Measurements from ENCODE around the gene GTF3C5.

GTF3C5 gene

GRCh38 chr9:133031130-133031422 lies 279 bp downstream of the GTF3C5 start:
- DNase-seq (ENCODE audit: low spot score) = no peak

- DNase-seq (ENCODE audit: low spot score) = no peak
Measured at GRCh38 chr9:133031496-133031911, 707 bp downstream of the GTF3C5 start.

DNA sequence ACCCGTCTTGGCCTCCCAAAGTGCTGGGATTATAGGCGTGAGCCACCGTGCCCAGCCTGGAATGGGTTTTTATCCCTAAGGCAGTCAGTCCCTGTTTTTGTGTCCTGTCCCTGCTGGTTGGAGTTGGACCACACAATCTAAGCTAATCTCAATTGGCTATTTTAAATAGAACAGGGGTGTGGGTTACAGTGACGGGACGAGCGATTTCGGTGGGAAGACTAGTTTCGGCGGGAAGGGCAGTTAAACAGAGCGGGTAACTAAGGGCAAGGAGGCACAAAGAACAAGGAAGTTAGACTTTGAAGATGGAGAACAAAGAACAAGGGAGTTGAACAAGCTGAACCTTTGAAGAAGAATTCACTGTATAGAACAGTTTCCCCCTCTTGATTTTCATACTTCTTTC lies 1.4 kb downstream of the GTF3C5 start:
- DNase-seq (ENCODE audit: low spot score) = no peak

DNA sequence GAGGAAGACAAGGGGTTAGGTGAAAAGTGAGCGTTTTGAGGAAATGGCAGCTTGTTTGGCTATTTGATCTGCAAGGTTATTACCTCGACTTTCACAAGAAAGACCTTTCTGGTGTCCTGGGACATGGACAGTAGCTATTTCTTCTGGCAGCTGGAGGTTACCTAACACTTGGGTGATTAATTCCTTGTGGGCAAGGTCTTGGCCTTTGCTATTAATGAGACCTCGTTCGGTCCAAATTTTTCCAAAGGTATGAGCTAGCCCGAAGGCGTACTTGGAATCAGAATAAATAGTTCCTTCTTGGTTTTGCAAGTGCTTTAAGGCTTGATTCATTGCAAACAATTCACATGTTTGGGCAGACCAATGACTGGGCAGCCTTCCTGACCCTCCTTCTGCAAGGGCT lies 4.9 kb downstream of the GTF3C5 start:
- DNase-seq (ENCODE audit: low spot score) = no peak

DNA sequence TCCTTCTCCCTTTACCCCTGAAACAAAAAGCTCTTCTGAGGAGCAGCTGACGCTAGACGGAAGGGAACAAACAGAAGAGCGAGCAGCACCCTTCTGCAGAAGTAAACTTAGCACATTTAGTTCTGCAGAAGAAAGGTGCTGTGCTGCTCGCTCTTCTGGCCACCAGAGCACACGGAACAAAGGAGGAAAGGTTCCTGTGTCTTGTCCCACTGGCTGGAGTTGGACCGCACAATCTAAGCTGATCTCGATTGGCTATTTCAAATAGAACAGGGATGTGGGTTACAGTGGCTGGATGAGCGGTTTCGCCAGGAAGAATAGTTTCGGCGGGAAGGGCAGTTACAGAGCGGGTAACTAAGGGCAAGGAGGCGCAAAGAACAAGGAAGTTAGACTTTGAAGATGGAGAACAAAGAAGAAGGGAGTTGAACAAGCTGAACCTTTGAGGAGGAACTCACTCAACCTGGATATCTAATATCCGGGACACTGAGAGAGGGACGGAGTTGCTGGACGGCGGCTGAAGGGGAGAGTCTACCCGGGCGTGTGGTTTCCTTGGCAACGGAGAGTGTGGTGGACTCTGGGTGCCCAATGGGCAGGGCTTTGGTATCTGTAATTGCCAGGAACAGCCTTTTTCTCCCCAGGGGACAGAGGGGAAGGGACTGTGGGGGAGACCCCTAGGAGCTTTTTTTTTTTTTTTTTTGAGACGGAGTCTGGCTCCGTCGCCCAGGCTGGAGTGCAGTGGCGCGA lies 7.1 kb downstream of the GTF3C5 start:
- DNase-seq (ENCODE audit: low spot score) = no peak

DNA sequence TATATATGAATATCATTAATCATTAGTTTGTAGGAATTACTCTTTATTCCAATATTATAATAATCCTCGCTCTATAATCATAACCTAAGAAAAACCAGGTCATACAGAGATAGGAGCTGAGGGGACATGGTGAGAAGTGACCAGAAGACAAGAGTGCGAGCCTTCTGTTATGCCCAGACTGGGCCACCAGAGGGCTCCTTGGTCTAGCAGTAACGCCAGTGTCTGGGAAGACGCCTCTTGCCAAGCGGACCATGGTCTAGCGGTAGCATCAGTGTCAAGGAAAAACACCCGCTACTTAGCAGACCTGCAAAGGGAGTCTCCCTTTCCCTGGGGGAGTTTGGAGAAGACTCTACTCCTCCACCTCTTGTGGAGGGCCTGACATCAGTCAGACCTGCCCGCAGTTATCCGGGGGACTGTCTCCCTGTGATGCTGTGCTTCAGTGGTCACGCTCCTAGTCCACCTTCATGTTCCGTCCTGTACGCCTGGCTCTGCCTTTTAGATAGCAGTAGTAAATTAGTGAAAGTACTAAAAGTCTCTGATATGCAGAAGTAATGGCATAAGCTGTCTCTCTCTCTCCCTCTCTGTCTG lies 10.2 kb downstream of the GTF3C5 start:
- DNase-seq (ENCODE audit: low spot score) = peak; percentile 50

DNA sequence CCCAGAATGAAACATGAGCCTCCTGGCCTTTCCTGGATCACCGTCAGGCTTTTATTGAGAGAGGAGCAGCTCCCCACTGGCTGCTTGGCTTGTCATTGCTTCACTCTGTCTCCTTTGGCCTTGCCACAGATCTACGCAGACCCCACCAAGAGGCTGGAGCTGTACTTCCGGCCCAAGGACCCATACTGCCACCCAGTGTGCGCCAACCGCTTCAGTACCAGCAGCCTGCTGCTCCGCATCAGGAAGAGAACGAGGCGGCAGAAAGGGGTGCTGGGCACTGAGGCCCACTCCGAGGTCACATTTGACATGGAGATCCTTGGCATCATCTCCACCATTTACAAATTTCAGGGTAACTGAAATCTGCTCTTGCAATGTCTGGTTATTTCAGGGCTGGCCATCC lies 11.2 kb downstream of the GTF3C5 start:
- DNase-seq (ENCODE audit: low spot score) = no peak

DNA sequence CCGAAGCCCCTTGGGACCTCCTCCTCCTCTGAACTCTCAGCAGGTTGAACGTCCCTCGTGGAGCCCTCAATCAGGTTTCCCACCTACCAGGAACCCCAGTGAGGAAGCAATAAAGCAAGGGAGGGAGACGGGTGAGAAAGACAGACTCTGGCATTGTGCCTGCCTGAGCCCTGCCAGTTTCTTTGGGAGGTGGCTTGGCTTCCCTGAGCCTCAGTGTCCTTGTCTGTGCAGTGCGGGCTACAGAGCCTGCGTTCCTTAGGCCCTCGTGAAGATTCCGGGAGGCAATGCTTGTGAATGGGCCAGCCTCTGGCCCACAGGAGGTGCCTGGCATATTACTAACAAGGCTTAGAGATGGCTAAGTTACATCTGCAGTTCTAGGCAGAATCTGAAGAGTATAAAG lies 11.9 kb downstream of the GTF3C5 start:
- DNase-seq (ENCODE audit: low spot score) = no peak

- no peak for DNase-seq (ENCODE audit: low spot score)
Measured at GRCh38 chr9:133043449-133044035, 12.7 kb downstream of the GTF3C5 start.

GRCh38 chr9:133044125-133044524 lies 13.3 kb downstream of the GTF3C5 start:
- DNase-seq (ENCODE audit: low spot score) = no peak

DNA sequence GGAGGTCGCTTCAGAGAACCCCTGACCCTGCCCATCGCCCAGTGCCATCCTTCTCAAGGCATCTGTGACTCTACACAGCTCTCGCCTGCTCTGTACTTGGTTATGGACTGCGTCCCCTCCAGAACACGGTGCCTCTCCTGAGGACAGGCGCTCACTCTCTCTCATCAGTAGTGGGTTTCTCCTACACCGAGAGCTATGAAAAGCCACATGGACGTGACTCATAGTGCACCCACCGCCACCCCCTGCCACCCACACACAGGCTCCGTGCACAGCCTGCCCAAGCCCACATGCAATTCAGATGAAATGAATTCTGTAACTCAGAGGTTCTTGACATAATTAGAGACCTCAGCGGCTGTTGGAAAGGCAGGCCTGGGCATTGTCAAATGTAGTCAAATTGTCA lies 13.9 kb downstream of the GTF3C5 start:
- no peak for DNase-seq (ENCODE audit: low spot score)

- no peak for DNase-seq (ENCODE audit: low spot score)
Measured at GRCh38 chr9:133045132-133045531, 14.3 kb downstream of the GTF3C5 start.

GRCh38 chr9:133046196-133046899 lies 15.6 kb downstream of the GTF3C5 start:
- no peak for DNase-seq (ENCODE audit: low spot score)

- no peak for DNase-seq (ENCODE audit: low spot score)
Measured at GRCh38 chr9:133046900-133047295, 16.1 kb downstream of the GTF3C5 start.

- peak; percentile 36 for DNase-seq (ENCODE audit: low spot score)
Measured at GRCh38 chr9:133048595-133048994, 17.8 kb downstream of the GTF3C5 start.

- no peak for DNase-seq (ENCODE audit: low spot score)
Measured at GRCh38 chr9:133049043-133049442, 18.2 kb downstream of the GTF3C5 start.

GRCh38 chr9:133050142-133050541 lies 19.3 kb downstream of the GTF3C5 start:
- no peak for DNase-seq (ENCODE audit: low spot score)

- DNase-seq (ENCODE audit: low spot score) = no peak
Measured at GRCh38 chr9:133050781-133051180, 20.0 kb downstream of the GTF3C5 start.

DNA sequence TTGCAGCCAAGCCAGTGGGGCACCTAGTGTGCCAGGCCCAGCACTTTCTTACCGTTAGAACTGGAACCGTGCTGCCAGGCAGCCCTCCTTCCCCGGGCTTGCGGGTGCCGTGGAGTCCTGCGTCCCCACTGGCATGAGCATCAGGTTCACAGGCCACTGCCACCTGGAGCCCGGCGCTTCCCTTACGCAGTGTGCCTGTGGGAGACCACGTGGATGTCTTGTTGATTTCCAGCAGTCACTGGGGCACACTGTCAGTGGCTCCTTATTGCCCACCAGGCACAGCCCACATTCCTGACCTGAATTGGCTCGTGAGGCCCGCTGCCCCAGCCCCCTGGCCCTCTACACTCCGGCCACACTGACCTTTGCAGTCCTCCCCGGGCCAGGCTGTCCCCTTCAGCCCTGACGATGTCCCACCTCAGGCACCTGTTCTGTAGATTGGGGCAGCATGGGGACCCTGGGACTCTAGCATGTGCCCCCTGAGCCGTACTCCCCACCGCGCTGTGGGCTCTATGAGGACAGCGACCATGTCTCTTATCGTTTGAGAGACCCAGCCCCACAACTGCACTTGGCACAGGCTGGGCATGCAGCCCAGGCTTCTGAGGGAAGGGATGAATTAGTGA lies 20.6 kb downstream of the GTF3C5 start:
- DNase-seq (ENCODE audit: low spot score) = no peak

- DNase-seq (ENCODE audit: low spot score) = no peak
Measured at GRCh38 chr9:133051966-133052539, 21.3 kb downstream of the GTF3C5 start.

GRCh38 chr9:133054194-133054890 lies 23.5 kb downstream of the GTF3C5 start:
- no peak for DNase-seq (ENCODE audit: low spot score)

DNA sequence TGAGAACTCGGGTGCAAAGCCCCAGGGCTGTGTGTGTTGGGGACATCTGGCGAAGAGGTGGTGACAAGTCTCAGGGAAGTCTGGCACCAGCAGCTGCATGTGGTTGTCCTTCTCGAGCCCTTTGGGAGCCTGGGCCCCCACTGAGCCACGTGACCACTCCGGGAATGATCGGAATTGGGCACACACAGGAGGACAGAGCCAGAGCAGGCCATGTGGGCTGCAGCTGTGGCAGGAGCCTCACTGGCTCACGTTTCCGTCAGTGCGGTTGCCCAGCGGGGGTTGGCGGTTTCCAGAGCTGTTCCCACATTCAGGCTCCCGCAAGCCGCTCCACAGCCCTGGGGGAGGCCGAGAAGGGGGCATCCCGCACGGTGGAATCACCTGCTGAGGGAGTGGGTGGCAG lies 24.2 kb downstream of the GTF3C5 start:
- DNase-seq (ENCODE audit: low spot score) = no peak

All from CD4-positive, alpha-beta T cell treated with Interleukin-2 at 100 ng/mL for 4 hours (primary cell).